Aorta (tissue), 5 donors: ENCODE data around the gene ADD2. TPM values are rescaled to one million over a fixed set of nuclear protein-coding genes. Genes with fewer than 3 reads are reported as not detected.

Experiments used
- ATAC-seq: fragments of 200-7000 bp; cut with Tn5 transposase; one replicate; pipeline ENCODE4 v1.9.1; 2022; ENCODE audit warnings: moderate library complexity; ENCODE audit not compliant: low FRiP score
- DNase-seq, 2 donors: peaks; one replicate each; pipeline ENCODE4 v3.0.0-alpha.2; 2020
- H3K27ac ChIP-seq, 2 donors: one replicate each; pipeline ENCODE4 v1.5.1; 2013; ENCODE audit warnings: low read length in 2 of 2, mild to moderate bottlenecking in 2 of 2, moderate library complexity in 2 of 2, control low read depth in 1 of 2, inconsistent platforms in 1 of 2, low read depth in 1 of 2
- H3K27me3 ChIP-seq, 2 donors: one replicate each; pipeline ENCODE4 v1.6.1; 2013; ENCODE audit warnings: control low read depth in 1 of 2, low read length in 1 of 2, mild to moderate bottlenecking in 1 of 2, moderate library complexity in 1 of 2; ENCODE audit not compliant: insufficient read depth in 2 of 2, control insufficient read depth in 1 of 2
- H3K36me3 ChIP-seq, 2 donors: one replicate each; pipeline ENCODE4 v1.6.1; 2013; ENCODE audit warnings: control low read depth in 1 of 2, low read length in 1 of 2, mild to moderate bottlenecking in 1 of 2; ENCODE audit not compliant: insufficient read depth in 2 of 2, control insufficient read depth in 1 of 2
- H3K4me1 ChIP-seq, 2 donors: one replicate each; pipeline ENCODE4 v1.6.1; 2013; ENCODE audit warnings: low read length in 2 of 2, control low read depth in 1 of 2, mild to moderate bottlenecking in 1 of 2, moderate library complexity in 1 of 2; ENCODE audit not compliant: insufficient read depth in 2 of 2, control insufficient read depth in 1 of 2
- H3K4me3 ChIP-seq, 2 donors: one replicate each; pipeline ENCODE4 v1.5.1; 2013; ENCODE audit warnings: low read length in 2 of 2, control low read depth in 1 of 2, mild to moderate bottlenecking in 1 of 2
- H3K9me3 ChIP-seq: one replicate; pipeline ENCODE4 v1.6.1; 2013; ENCODE audit warnings: mild to moderate bottlenecking, low read length; ENCODE audit not compliant: control insufficient read depth
- WGBS, 2 donors: extraction: QIAGEN DNeasy Blood & Tissue Kit; methylation state at CpG; one replicate each; pipeline ENCODE4 v1.1.7; 2013; 5-methylcytosine and 5-hydroxymethylcytosine counted together
- intact Hi-C, 2 donors: fragments of 100-400 bp; cut with DNase I; formaldehyde crosslinking; loops; one replicate each; pipeline versions ENCODE4 v1.14.2 to v1.15.0; 2022
- polyA plus RNA-seq, 2 donors: library from polyadenylated mRNA; stranded (reverse); fragments of 200-250 nt; gene quantifications; one replicate each; pipeline ENCODE4 v1.2.3, GENCODE V29; 2013
- total RNA-seq, 2 donors: library from RNA; stranded (reverse); fragmentation: NEBNext Ultra II Directional; extraction: Animal tissue kit (Norgen Biotek cat#: 25700); gene quantifications; one replicate each; pipeline ENCODE4 v1.2.1, GENCODE V29; 2021
- donor health status: healthy with polysubstance abuse.
- donor health status: Bipolar disorder and iron deficiency.
- donor health status: DM: no; HTN: no; CAD: no.
- donor health status: DM: no; HTN: no; CAD: no.
- donor health status: DM: yes; HTN: yes; CAD: no.

The ADD2 gene
- total and polyA plus RNA-seq, 4 donors, result 0.15 to 5.3 (median 1.7) TPM; not detected in 1

DNA sequence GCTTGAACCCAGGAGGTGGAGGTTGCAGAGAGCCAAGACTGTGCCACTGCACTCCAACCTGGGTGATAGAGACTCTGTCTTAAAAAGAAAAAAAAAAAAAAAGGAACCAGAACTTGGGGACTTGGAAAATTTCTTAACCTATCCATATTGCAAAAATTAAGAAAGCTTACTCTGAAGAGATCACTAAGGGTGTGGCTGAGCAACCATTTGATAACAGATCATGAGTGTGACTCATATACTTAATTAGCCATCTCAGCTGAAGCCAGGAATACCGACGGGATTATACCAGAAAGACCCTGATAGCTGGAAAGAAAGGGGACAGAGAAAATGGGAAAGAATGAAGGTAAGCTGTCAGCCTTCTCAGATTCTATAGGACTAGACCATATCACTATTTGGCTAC is 7.1 kb upstream of the ADD2 start:
- ATAC-seq (no peak), DNase-seq (no peak)
- H3K27ac ChIP-seq, result no peak overlapping the region
- no peaks in the 10 kb centered on the region for H3K36me3 ChIP-seq
- intact Hi-C loops, result no loop called here
- no peak overlapping the region for H3K4me3 ChIP-seq
- no peaks in the 10 kb centered on the region for H3K27me3 ChIP-seq
- H3K9me3 ChIP-seq, result no peaks in the 10 kb centered on the region
- 68 to 80% methylated on average over 2 of the region's 2 CpGs for WGBS, 2 donors
- no peaks in the 10 kb centered on the region for H3K4me1 ChIP-seq

DNA sequence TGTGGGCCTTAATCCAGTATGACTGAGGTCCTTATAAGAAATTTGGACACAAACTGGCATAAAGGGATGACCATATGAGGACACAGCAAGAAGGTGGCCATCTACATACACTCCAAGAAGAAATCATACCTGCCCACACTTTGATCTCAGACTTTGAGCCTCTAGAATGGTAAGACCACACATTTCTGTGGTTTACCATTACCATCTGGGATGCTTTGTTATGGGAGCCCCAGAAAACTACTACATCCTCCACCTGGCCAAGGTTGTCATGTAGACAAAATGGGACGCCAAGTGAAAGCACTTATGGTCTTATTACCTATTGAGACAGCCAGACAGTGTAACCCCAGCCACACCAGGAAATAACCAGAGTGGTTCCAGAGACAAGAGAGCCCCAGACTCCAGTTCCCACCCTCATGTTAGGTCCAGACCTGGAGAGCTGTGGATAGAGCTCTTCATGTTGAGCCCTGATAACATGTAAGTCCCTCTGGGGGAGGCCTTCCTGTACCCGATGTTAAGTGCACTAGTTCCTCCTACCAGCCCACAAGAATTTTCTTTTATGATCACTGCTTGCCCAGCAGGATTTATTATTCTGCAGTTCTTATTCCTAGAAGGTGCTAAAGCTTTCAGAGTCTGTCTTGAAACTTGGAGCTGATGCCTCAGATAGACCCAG is 4.6 kb upstream of the ADD2 start:
- WGBS, 2 donors, result 78 to 79% methylated on average over 2 of the region's 2 CpGs
- no peak overlapping the region for H3K27ac ChIP-seq
- intact Hi-C loops, result no loop called here
- DNase-seq, result no peak
- ATAC-seq, result no peak
- no peaks in the 10 kb centered on the region for H3K4me1 ChIP-seq
- no peaks in the 10 kb centered on the region for H3K36me3 ChIP-seq
- H3K27me3 ChIP-seq, result no peaks in the 10 kb centered on the region
- H3K9me3 ChIP-seq, result no peaks in the 10 kb centered on the region
- no peak overlapping the region for H3K4me3 ChIP-seq

DNA sequence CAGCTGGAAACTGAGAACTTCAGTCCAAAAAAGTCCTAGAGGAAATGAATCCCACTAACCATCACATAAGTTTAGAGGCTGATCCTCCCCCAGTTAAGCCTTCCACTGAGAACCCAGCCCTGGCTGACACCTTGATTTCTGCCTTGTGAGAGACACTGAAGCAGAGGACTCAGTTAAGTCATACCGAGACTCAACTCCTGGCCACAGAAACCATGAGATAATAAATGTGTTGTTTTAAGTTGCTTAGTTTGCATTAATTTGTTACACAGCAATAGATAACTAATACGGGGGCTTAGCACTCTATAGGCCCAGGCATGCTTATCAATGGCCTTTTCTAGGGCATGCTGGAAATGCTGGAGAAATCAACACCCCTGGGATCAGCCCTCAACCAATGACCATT is 3.4 kb upstream of the ADD2 start:
- DNase-seq (no peak), ATAC-seq (no peak)
- intact Hi-C loops, result no loop called here
- Histone ChIP-seq H3K4me1 (no peaks in the 10 kb centered on the region), H3K9me3 (no peaks in the 10 kb centered on the region), H3K4me3 (no peak overlapping the region), H3K27me3 (no peaks in the 10 kb centered on the region), H3K27ac (no peak overlapping the region), H3K36me3 (no peaks in the 10 kb centered on the region)
- WGBS, 2 donors, result 81 to 92% methylated on average over 2 of the region's 2 CpGs

DNA sequence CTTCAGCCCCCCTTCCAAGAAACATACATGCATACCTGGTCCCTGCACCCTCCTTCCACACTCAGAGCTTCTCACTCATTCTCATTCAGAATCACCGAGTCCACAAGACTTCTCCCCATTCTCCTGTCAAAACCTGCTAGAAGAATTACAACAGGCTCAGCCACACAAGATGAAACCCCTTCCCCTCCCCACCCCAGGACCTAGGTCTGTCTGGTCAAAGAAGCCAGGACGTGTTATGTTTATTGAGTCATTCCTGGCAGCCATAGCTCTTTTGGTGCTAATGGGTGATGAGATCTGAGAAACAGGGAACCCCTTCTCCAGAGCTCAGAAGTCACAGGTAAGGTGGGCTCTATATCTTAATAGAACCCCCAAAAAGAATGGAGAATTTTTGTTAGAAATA is 1.4 kb upstream of the ADD2 start:
- Histone ChIP-seq H3K27ac (no peak overlapping the region), H3K4me1 (no peaks in the 10 kb centered on the region), H3K9me3 (no peaks in the 10 kb centered on the region), H3K27me3 (no peaks in the 10 kb centered on the region), H3K36me3 (no peaks in the 10 kb centered on the region), H3K4me3 (no peak overlapping the region)
- DNase-seq (no peak), ATAC-seq (no peak)
- WGBS, 2 donors, result 28 to 33% methylated on average over 2 of the region's 2 CpGs
- intact Hi-C loops, result no loop called here

DNA sequence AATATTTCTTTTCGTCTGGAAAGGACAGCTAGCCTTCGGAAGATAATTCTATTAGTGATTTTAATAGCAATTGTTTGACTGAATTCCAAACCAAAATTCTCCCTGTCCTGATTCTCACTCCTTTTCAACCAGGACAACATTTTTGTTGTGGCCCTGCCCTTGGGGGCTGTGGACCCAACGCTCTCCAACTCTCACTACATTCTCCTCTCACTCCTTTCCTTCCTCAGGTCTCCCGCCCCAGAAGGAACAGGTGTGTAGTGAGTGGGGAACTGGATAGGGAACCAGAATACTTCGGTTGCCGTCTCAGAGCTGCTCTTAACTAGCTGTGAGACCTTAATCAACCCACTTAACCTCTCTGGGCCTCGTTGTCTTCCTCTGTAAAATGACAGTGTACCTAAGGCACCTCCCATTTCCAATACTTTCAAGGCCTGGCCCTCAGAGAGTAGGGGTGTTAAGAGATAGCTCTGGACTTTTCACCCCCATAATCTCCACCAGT is 638 bp upstream of the ADD2 start:
- Histone ChIP-seq H3K36me3 (no peaks in the 10 kb centered on the region), H3K4me3 (no peak overlapping the region), H3K27me3 (no peaks in the 10 kb centered on the region), H3K4me1 (no peaks in the 10 kb centered on the region), H3K9me3 (no peaks in the 10 kb centered on the region), H3K27ac (no peak overlapping the region)
- ATAC-seq (no peak), DNase-seq (no peak)
- intact Hi-C loops, result no loop called here
- WGBS, 2 donors, result 44 to 45% methylated on average over 7 of the region's 7 CpGs

DNA sequence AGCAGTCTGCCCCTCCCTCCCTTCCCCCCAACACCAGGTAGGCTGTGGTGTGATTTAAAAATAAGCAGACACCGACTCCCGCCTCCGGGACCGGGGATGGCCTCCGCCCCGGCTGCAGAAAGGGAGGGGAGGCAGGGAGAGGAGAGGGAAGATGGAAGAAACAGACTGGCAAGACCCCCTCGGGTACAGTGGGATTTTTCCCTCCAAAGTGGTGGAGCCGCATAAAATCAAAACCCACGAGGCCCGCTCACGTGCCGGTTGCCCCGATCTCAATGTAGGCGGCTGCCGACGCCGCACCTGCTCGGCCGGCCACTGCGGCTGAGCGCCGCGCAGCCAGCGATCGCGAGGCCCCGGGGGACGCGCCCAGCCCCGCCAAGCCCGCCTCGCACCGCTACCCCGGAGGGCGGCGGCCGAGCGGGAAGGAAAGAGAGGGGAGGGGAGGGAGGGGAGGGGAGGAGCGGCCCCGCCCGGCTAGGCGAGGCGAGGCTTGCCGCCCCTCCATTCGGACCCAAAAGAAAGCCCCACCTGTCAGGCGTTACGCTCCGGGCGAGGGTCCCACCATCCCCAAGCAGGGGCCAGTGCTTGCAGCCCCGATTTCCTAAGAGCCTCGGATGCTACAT is 811 bp downstream of the ADD2 start:
- Histone ChIP-seq H3K4me3 (peak overlapping the region in 1 of 2 donors; percentile 58), H3K36me3 (no peaks in the 10 kb centered on the region), H3K9me3 (no peaks in the 10 kb centered on the region), H3K4me1 (no peaks in the 10 kb centered on the region), H3K27me3 (no peaks in the 10 kb centered on the region), H3K27ac (no peak overlapping the region)
- intact Hi-C loops, result no loop called here
- ATAC-seq (peak; percentile 15), DNase-seq (peak in 1 of 2 donors; percentile 75)
- whole genome bisulfite sequencing, 2 donors, result 1% methylated on average over 43 to 51 of the region's 51 CpGs

DNA sequence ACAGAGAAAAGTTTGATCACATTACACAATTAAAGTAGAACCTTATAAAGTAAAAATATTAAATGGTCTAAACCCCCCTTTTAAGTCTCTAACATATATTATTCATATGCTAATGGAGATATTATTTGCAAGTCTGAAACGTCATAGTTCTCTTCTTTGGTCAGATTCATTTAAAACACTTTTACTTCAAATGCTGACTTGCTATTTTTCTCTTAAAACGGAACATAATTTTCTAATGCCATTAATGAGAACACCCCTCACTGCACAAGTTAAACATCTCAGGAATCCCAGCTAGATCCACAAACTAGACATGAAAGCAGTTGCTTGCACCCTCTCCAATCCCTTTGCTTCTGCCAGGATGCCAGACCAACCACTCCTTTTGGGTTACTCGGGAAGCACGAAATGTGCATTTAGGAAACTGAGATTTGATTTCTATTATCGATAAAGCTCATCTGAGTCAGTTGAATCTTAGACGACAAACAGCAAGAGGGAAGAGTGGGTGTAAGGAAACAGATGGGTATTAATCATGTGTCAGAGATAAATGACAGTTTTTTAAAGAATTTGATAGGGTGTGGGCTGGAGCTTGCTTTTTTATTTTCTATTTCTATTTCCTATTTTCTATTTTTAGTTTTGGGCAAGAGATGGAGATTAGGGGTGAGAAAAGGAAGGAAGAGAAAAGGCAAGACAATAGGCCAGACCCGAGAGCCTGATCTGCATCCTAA is 1.5 kb downstream of the ADD2 start:
- H3K4me1 ChIP-seq, result no peaks in the 10 kb centered on the region
- intact Hi-C loops, result no loop called here
- no peak overlapping the region for H3K4me3 ChIP-seq
- no peaks in the 10 kb centered on the region for H3K36me3 ChIP-seq
- H3K27ac ChIP-seq, result no peak overlapping the region
- H3K27me3 ChIP-seq, result no peaks in the 10 kb centered on the region
- no peaks in the 10 kb centered on the region for H3K9me3 ChIP-seq
- WGBS, 2 donors, result 9 to 14% methylated on average over 7 of the region's 7 CpGs
- DNase-seq (no peak), ATAC-seq (no peak)

DNA sequence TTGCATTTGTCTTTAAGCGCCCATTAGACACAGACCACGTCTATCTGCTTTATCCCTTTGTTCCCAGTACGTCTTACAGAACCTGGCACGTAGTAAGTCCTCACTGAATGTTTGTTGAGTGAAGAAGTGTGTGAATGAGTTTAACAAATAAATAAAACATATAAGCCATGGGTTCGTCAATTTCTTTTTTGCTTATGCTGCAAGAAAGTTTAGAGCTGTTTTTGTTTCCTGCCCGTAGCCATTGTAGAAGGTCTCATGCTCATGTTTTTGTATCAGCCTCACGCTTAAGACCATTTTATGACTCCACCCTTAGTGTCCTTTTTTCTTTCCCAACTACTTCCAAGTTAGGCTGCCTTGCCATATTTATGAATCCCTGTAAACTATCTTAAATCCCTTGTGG is 2.5 kb downstream of the ADD2 start:
- Histone ChIP-seq H3K36me3 (no peaks in the 10 kb centered on the region), H3K4me1 (no peaks in the 10 kb centered on the region), H3K27me3 (no peaks in the 10 kb centered on the region), H3K9me3 (no peaks in the 10 kb centered on the region), H3K4me3 (no peak overlapping the region), H3K27ac (no peak overlapping the region)
- ATAC-seq (no peak), DNase-seq (no peak)
- WGBS, 2 donors, result 78% methylated on average over 7 of the region's 7 CpGs
- intact Hi-C loops, result no loop called here

DNA sequence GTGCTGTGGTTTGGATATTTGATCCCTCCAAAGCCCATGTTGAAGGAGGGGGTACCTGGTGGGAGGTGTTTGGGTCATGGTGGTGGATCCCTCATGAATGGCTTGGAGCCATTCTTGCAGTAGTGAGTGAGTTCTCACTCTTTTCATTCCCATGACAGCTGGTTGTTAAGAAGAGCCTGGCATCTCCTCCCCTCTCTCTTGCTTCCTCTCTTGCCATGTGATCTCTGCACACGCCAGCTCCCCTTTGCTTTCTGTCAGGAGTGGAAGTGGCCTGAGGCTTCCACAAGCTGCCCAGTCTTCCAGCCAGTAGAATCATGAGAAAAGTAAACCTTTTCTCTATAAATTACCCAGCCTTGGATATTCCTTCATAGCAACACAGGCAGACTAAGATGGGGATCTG is 8.6 kb downstream of the ADD2 start:
- Histone ChIP-seq H3K4me1 (no peaks in the 10 kb centered on the region), H3K36me3 (no peaks in the 10 kb centered on the region), H3K9me3 (no peaks in the 10 kb centered on the region), H3K27me3 (no peaks in the 10 kb centered on the region), H3K27ac (no peak overlapping the region), H3K4me3 (no peak overlapping the region)
- intact Hi-C loops, result no loop called here
- 72 to 78% methylated on average over 1 of the region's 1 CpG for WGBS, 2 donors
- DNase-seq (no peak), ATAC-seq (no peak)
